Activated T-cell treated with anti-CD3 and anti-CD28 coated beads for 24 hours (primary cell): ENCODE results near the gene RNF5.
A peak's percentile ranks its signal among the peaks of the same experiment; 100 is the strongest.
"Not testable (repeated sequence)": the region's sequence is repeated elsewhere in the genome, so short reads cannot be mapped to it uniquely, and the experiment has no call there.

Source experiments
- DNase-seq: peaks from one replicate; pipeline ENCODE4 v3.0.0-alpha.2; 2020; ENCODE audit warnings: low read depth

The RNF5 gene

GRCh38 chr6:32177788-32178546, at the start of gene RNF5:
Gene RNF5 (plus strand): TSS chr6:32178405. CDS start chr6:32178512, 107 bp downstream.
- peak; percentile 90 for DNase-seq

- DNase-seq: no peak
These were observed 49.4 kb upstream of the RNF5 start for GRCh38 chr6:32128751-32129296.

GRCh38 chr6:32129297-32130088, 48.7 kb upstream of the RNF5 start:
- no peak for DNase-seq

GRCh38 chr6:32131439-32131948, 46.7 kb upstream of the RNF5 start:
- DNase-seq: no peak

- no peak for DNase-seq
These were observed 46.1 kb upstream of the RNF5 start for GRCh38 chr6:32132110-32132509.

- no peak for DNase-seq
These were observed 44.4 kb upstream of the RNF5 start for GRCh38 chr6:32133786-32134185.

- no peak for DNase-seq
These were observed 40.8 kb upstream of the RNF5 start for GRCh38 chr6:32137454-32137853.

- no peak for DNase-seq
These were observed 38.6 kb upstream of the RNF5 start for GRCh38 chr6:32139590-32139989.

GRCh38 chr6:32140420-32141046, 37.7 kb upstream of the RNF5 start:
- DNase-seq: no peak

GRCh38 chr6:32144238-32144637, 34.0 kb upstream of the RNF5 start:
- DNase-seq: not testable (repeated sequence)

- no peak for DNase-seq
These were observed 31.9 kb upstream of the RNF5 start for GRCh38 chr6:32146287-32146686.

GRCh38 chr6:32146687-32147086, 31.5 kb upstream of the RNF5 start:
- no peak for DNase-seq

- no peak for DNase-seq
These were observed 30.6 kb upstream of the RNF5 start for GRCh38 chr6:32147401-32148132.

GRCh38 chr6:32148289-32149091, 29.7 kb upstream of the RNF5 start:
- peak; percentile 58 for DNase-seq

GRCh38 chr6:32149092-32149755, 29.0 kb upstream of the RNF5 start:
- DNase-seq: no peak

- DNase-seq: no peak
These were observed 28.0 kb upstream of the RNF5 start for GRCh38 chr6:32149932-32150870.

GRCh38 chr6:32151181-32151862, 26.9 kb upstream of the RNF5 start:
- DNase-seq: no peak
